GM06990 (cell line): ENCODE results near the gene HLCS.
"Not testable (repeated sequence)": the region's sequence is repeated elsewhere in the genome, so short reads cannot be mapped to it uniquely, and the experiment has no call there.

Experiments
- DNase-seq: peaks from one replicate; pipeline ENCODE4 v3.0.0-alpha.2; 2011; ENCODE audit not compliant: insufficient read length; ENCODE audit errors: extremely low read depth
- H3K27me3 ChIP-seq: replicated peaks from 2 replicates; pipeline ENCODE4 v1.6.0; 2011; ENCODE audit warnings: low read length; ENCODE audit not compliant: control insufficient read depth, insufficient read depth
- H3K36me3 ChIP-seq: 2 replicates; pipeline ENCODE4 v1.5.1; 2011; ENCODE audit warnings: low read length; ENCODE audit not compliant: control insufficient read depth, insufficient read depth
- H3K4me3 ChIP-seq: replicated peaks from 2 replicates; pipeline ENCODE4 v1.5.1; 2011; ENCODE audit warnings: low read depth, mild to moderate bottlenecking, control low read depth, low read length
- CTCF ChIP-seq: IDR thresholded peaks from 2 replicates; pipeline ENCODE4 v1.5.1; 2011; ENCODE audit warnings: low read length, control low read depth, mild to moderate bottlenecking, inconsistent platforms; ENCODE audit not compliant: insufficient read depth, poor library complexity, severe bottlenecking

Gene HLCS

GRCh38 chr21:36966066-36966820 is at the start of gene HLCS:
Gene HLCS, minus strand, starts transcription at chr21:36966669. Its CDS starts 31 bp downstream, at chr21:36966638.
- H3K36me3 ChIP-seq, result no peaks in the 10 kb centered on the region
- no peak for TF ChIP-seq CTCF
- H3K4me3 ChIP-seq, result peak within 1 kb of the TSS; percentile 79
- no peaks in the 10 kb centered on the region for H3K27me3 ChIP-seq
- peak; percentile 89 for DNase-seq

GRCh38 chr21:37009740-37010341 is 43.4 kb upstream of the HLCS start:
- H3K27me3 ChIP-seq, result no peaks in the 10 kb centered on the region; the same call in 1 of the 2 replicates
- H3K4me3 ChIP-seq, result peak overlapping the region; percentile 55
- peak; percentile 72 for DNase-seq
- peak; percentile 89 for TF ChIP-seq CTCF
- no peaks in the 10 kb centered on the region for H3K36me3 ChIP-seq

- Histone ChIP-seq H3K4me3 (no peak overlapping the region), H3K27me3 (no peaks in the 10 kb centered on the region; the same call in 1 of the 2 replicates), H3K36me3 (no peaks in the 10 kb centered on the region)
- no peak for TF ChIP-seq CTCF
- no peak for DNase-seq
Measured at GRCh38 chr21:37008724-37009123, 42.3 kb upstream of the HLCS start.

GRCh38 chr21:37006486-37007291 is 40.2 kb upstream of the HLCS start, which contains the start of gene RIPPLY3:
Gene RIPPLY3, plus strand, starts transcription at chr21:37006702. Its CDS starts 71 bp downstream, at chr21:37006773.
- Histone ChIP-seq H3K36me3 (no peaks in the 10 kb centered on the region), H3K27me3 (no peaks in the 10 kb centered on the region; the same call in 1 of the 2 replicates), H3K4me3 (no peak within 1 kb of the TSS)
- no peak for DNase-seq
- no peak for TF ChIP-seq CTCF

- DNase-seq, result no peak
- Histone ChIP-seq H3K27me3 (no peaks in the 10 kb centered on the region; the same call in 1 of the 2 replicates), H3K36me3 (no peaks in the 10 kb centered on the region), H3K4me3 (no peak overlapping the region)
- no peak for TF ChIP-seq CTCF
Measured at GRCh38 chr21:37005548-37006485, 39.3 kb upstream of the HLCS start.

- DNase-seq, H3K27me3 ChIP-seq: not testable (repeated sequence)
Measured at GRCh38 chr21:37003917-37004316, 37.4 kb upstream of the HLCS start.

GRCh38 chr21:37002851-37003250 is 36.4 kb upstream of the HLCS start:
- H3K27me3 ChIP-seq, H3K4me3 ChIP-seq: not testable (repeated sequence)

More at GRCh38 chr21:37003917-37004316, 37.4 kb upstream of the HLCS start:
- H3K36me3 ChIP-seq, H3K4me3 ChIP-seq: not testable (repeated sequence)

More at GRCh38 chr21:37002851-37003250, 36.4 kb upstream of the HLCS start:
- not testable (repeated sequence) for DNase-seq, H3K36me3 ChIP-seq
